Activated CD8-positive, alpha-beta memory T cell treated with anti-CD3 and anti-CD28 coated beads, Interleukin-2, amount 50 U/mL, for 48 hours (primary cell): ENCODE data around the gene TTC9B.

ENCODE experiments used
- DNase-seq: peaks from one replicate; pipeline ENCODE4 v3.0.0-alpha.2; 2020

Gene TTC9B

GRCh38 chr19:40247178-40247577 lies 29.0 kb upstream of the TTC9B start:
- no peak for DNase-seq

GRCh38 chr19:40246292-40247073 lies 28.3 kb upstream of the TTC9B start:
- no peak for DNase-seq

GRCh38 chr19:40245506-40246128 lies 27.4 kb upstream of the TTC9B start:
- DNase-seq = no peak

- no peak for DNase-seq
These were observed 26.6 kb upstream of the TTC9B start for GRCh38 chr19:40244579-40245317.

GRCh38 chr19:40243181-40243580 lies 25.0 kb upstream of the TTC9B start:
- DNase-seq = no peak

GRCh38 chr19:40242480-40242879 lies 24.3 kb upstream of the TTC9B start:
- no peak for DNase-seq

- DNase-seq = no peak
These were observed 23.7 kb upstream of the TTC9B start for GRCh38 chr19:40241809-40242384.

- no peak for DNase-seq
These were observed 23.1 kb upstream of the TTC9B start for GRCh38 chr19:40241125-40241808.

GRCh38 chr19:40240332-40240731 lies 22.1 kb upstream of the TTC9B start:
- no peak for DNase-seq

- DNase-seq = no peak
These were observed 21.4 kb upstream of the TTC9B start for GRCh38 chr19:40239415-40240226.

- DNase-seq = no peak
These were observed 20.6 kb upstream of the TTC9B start for GRCh38 chr19:40238775-40239174.

- no peak for DNase-seq
These were observed 19.6 kb upstream of the TTC9B start for GRCh38 chr19:40237791-40238190.

GRCh38 chr19:40236366-40236765 lies 18.2 kb upstream of the TTC9B start:
- DNase-seq = no peak

GRCh38 chr19:40236026-40236355 lies 17.8 kb upstream of the TTC9B start:
- no peak for DNase-seq

GRCh38 chr19:40235238-40236025 lies 17.2 kb upstream of the TTC9B start:
- no peak for DNase-seq

- DNase-seq = no peak
These were observed 16.4 kb upstream of the TTC9B start for GRCh38 chr19:40234429-40235237.

- DNase-seq = no peak
These were observed 15.7 kb upstream of the TTC9B start for GRCh38 chr19:40233811-40234389.

- no peak for DNase-seq
These were observed 15.0 kb upstream of the TTC9B start for GRCh38 chr19:40232949-40233810.

GRCh38 chr19:40232479-40232878 lies 14.3 kb upstream of the TTC9B start:
- DNase-seq = no peak
